CD4-positive, alpha-beta T cell (primary cell): ENCODE data around the gene NDRG3. TPM values are rescaled to one million over a fixed set of nuclear protein-coding genes. Genes with fewer than 3 reads are reported as not detected.

ENCODE experiments used
- ATAC-seq: fragments of 200-7000 bp; cut with Tn5 transposase; one replicate; pipeline ENCODE4 v1.10.0; 2022; ENCODE audit warnings: mild to moderate bottlenecking; ENCODE audit not compliant: poor library complexity
- CTCF ChIA-PET: fragments of 350-600 bp; sonication (Branson Sonifier 250); formaldehyde crosslinking; loops from one replicate; lab custom pipeline; 2021; ENCODE audit warnings: antibody characterized with exemption, inconsistent platforms; lab: Charles Lee
- POLR2A ChIA-PET: fragments of 350-600 bp; sonication (Branson Sonifier 250); formaldehyde crosslinking; loops from one replicate; lab custom pipeline; 2021; ENCODE audit warnings: antibody characterized with exemption, inconsistent platforms; lab: Charles Lee
- DNase-seq, 14 experiments: peaks; one replicate each; pipeline ENCODE4 v3.0.0-alpha.2; 2013 to 2020; ENCODE audit warnings: mixed read lengths in 2 of 14
- H3K27ac ChIP-seq, 2 donors: one replicate each; pipeline versions ENCODE4 v1.5.1 to v1.7.0; 2013; ENCODE audit warnings: low read length in 2 of 2, low read depth in 1 of 2, mild to moderate bottlenecking in 1 of 2
- H3K27me3 ChIP-seq, 2 experiments: 1 replicate in 1 of 2; 2 replicates in 1 of 2; pipeline versions ENCODE4 v1.6.1 to v1.7.0; 2013; ENCODE audit warnings: low read length in 2 of 2, control low read depth in 1 of 2, mild to moderate bottlenecking in 1 of 2, moderate library complexity in 1 of 2; ENCODE audit not compliant: insufficient read depth in 2 of 2, control insufficient read depth in 1 of 2
- H3K36me3 ChIP-seq: one replicate; pipeline ENCODE4 v1.6.1; 2013; ENCODE audit warnings: low read length, control low read depth; ENCODE audit not compliant: insufficient read depth
- H3K4me1 ChIP-seq: one replicate; pipeline ENCODE4 v1.6.1; 2013; ENCODE audit warnings: low read length, control low read depth; ENCODE audit not compliant: insufficient read depth
- H3K4me3 ChIP-seq: one replicate; pipeline ENCODE4 v1.5.1; 2013; ENCODE audit warnings: mild to moderate bottlenecking, low read length, moderate library complexity
- H3K9me3 ChIP-seq, 2 experiments: 1 replicate in 1 of 2; 2 replicates in 1 of 2; pipeline versions ENCODE4 v1.6.1 to v1.7.0; 2013; ENCODE audit warnings: low read length in 2 of 2, mild to moderate bottlenecking in 2 of 2, control low read depth in 1 of 2, moderate library complexity in 1 of 2; ENCODE audit not compliant: control insufficient read depth in 1 of 2, insufficient read depth in 1 of 2
- H3K27ac Mint-ChIP-seq: one replicate; pipeline ENCODE4 v1.8.0; 2020; ENCODE audit warnings: mixed read lengths
- H3K27me3 Mint-ChIP-seq: one replicate; pipeline ENCODE4 v1.8.0; 2021; ENCODE audit warnings: mixed read lengths
- H3K36me3 Mint-ChIP-seq: one replicate; pipeline ENCODE4 v1.8.0; 2021; ENCODE audit warnings: low read depth, mixed read lengths
- H3K4me1 Mint-ChIP-seq: one replicate; pipeline ENCODE4 v1.8.0; 2021; ENCODE audit warnings: low read depth, mixed read lengths
- H3K4me3 Mint-ChIP-seq: one replicate; pipeline ENCODE4 v1.8.0; 2020; ENCODE audit warnings: mild to moderate bottlenecking, mixed read lengths
- H3K9me3 Mint-ChIP-seq: one replicate; pipeline ENCODE4 v1.8.0; 2020; ENCODE audit warnings: mixed read lengths
- CTCF ChIP-seq: fragments of 200-600 bp; IDR thresholded peaks from one replicate; pipeline ENCODE4 v1.8.0; 2022; ENCODE audit warnings: antibody characterized with exemption, mild to moderate bottlenecking
- intact Hi-C, 2 experiments: fragments of 100-400 bp; cut with DNase I in 1 of 2; cut with micrococcal nuclease in 1 of 2; formaldehyde crosslinking; loops; one replicate each; pipeline versions ENCODE4 v1.15.1 to v1.9.0; 2023 to 2025; cut with DNase I, micrococcal nuclease
- total RNA-seq, 174 experiments: library from RNA in 2 of 174; stranded (reverse) in 2 of 174; gene quantifications; one replicate each; pipeline ENCODE4 v1.2.3 and lab custom pipeline; 2021 to 2026

NDRG3 gene
- total RNA-seq, 2 experiments from 2014 or later = 17.3 to 17.5 TPM

DNA sequence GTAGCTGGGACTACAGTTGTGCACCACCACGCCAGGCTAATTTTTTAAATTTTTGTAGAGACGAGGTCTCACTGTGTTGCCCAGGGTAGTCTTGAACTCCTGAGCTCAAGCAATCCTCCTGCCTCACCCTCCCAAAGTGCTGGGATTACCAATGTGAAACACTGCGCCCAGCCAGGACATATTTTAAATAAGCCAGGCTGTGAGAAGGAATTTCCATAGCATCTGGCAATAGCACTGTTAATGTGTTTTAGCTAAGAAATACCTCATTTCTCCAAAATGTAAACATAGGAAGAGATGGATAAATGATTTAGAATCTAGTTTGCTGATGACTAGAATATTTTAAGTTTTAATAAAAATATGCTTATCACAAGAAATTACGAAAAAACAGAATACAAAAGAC is 72.9 kb downstream of the NDRG3 start:
- ChIA-PET CTCF (no interaction called here), POLR2A (no interaction called here)
- no peaks in the 10 kb centered on the region for H3K4me1 Mint-ChIP-seq
- Histone ChIP-seq H3K4me1 (no peaks in the 10 kb centered on the region), H3K4me3 (no peak overlapping the region), H3K9me3 (no peaks in the 10 kb centered on the region), H3K27me3 (no peaks in the 10 kb centered on the region), H3K27ac (no peak overlapping the region), H3K36me3 (peaks cover 10% of the 10 kb centered on the region)
- H3K36me3 Mint-ChIP-seq = peaks cover 21% of the 10 kb centered on the region
- H3K9me3 Mint-ChIP-seq = no peaks in the 10 kb centered on the region
- H3K27ac Mint-ChIP-seq = no peak overlapping the region
- no peak for DNase-seq
- no peak for TF ChIP-seq CTCF
- intact Hi-C loops = no loop called here
- no peak overlapping the region for H3K4me3 Mint-ChIP-seq
- no peak for ATAC-seq
- H3K27me3 Mint-ChIP-seq = no peaks in the 10 kb centered on the region

DNA sequence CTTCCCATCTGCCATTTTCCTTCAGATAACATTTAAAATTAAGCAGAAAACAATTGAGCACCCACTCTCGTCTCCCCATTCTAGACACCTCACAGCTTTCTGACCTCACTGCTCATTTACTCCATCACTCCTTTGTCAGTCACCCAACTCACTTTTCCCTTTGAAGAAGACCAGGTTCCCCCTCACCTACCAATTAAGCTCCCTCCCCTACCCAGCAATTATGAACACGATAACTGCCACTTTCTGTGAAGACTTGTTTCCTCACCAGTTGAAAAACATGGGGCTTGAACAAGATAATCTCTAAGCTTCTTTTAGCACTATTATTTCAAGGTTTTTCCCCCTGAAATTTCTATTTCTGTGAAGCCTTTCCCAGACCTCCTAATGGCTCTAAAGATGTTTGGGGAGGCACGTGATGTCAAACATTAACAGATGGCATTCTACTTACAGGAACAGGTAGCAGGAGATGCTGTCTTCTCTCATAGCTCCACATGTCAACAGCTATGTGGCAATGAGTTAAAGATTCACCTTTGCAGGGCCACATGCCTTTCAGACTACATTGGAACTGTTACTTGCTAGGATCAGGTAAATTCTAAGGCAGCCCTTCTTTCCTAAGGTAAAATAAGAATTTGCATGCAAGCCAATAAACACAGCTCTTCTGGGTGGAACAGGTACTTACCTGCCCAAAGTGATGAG is 75.1 kb downstream of the NDRG3 start:
- Histone ChIP-seq H3K4me1 (no peaks in the 10 kb centered on the region), H3K9me3 (no peaks in the 10 kb centered on the region), H3K36me3 (peaks cover 9% of the 10 kb centered on the region), H3K27me3 (no peaks in the 10 kb centered on the region), H3K4me3 (no peak overlapping the region), H3K27ac (no peak overlapping the region)
- TF ChIP-seq CTCF = no peak
- ChIA-PET CTCF (no interaction called here), POLR2A (no interaction called here)
- Mint-ChIP-seq H3K4me3 (no peak overlapping the region), H3K27me3 (no peaks in the 10 kb centered on the region), H3K4me1 (no peaks in the 10 kb centered on the region), H3K27ac (no peak overlapping the region), H3K9me3 (no peaks in the 10 kb centered on the region), H3K36me3 (peaks cover 23% of the 10 kb centered on the region)
- intact Hi-C loops = no loop called here
- DNase-seq (no peak), ATAC-seq (no peak)

DNA sequence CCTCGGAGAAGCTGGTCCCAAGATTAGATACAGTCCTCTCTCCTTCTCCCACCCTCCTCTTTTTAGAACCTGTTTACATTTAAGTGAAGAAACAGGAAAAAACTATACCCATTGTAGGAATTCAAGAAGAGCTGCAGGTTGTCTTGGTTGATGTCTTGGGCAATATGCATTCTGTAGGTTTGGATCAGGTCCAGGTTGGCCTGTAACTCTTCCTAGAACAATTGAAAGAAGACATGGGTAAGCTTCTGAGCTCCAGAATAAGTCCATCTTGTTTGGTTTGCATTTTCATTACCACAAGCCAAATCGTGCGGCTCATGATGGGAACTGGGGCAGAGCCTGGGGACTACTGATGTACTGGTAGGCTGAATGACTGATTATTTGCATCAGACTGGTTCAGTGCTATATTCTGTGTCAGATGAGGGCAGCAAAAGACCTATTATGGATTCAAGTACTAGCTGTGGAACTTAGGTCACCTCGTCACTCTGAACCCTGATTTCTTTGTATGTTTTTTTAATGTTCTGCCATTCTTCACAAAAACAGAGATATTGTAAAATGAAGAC is 79.6 kb downstream of the NDRG3 start:
- intact Hi-C loops = loop anchor here in 1 of 2 experiments (5.0 to 10.0 kb wide), 2 partner anchors 89 to 221 kb away; no protein-coding TSS in a partner anchor
- no peaks in the 10 kb centered on the region for H3K27me3 ChIP-seq
- TF ChIP-seq CTCF = no peak
- H3K4me3 Mint-ChIP-seq = no peak overlapping the region
- no peaks in the 10 kb centered on the region for H3K9me3 ChIP-seq
- H3K4me1 Mint-ChIP-seq = no peaks in the 10 kb centered on the region
- ChIA-PET POLR2A (interaction anchor here (1.1 to 1.4 kb wide), 2 partner anchors 21 to 61 kb away, joined by 3 read pairs; partner anchors contain the start of genes RAB5IF and SLA2), CTCF (interaction anchor here (1.1 to 1.6 kb wide), 5 partner anchors 18 to 142 kb away, joined by 3 to 5 read pairs (median 3); partner anchors contain the start of gene DSN1)
- no peaks in the 10 kb centered on the region for H3K4me1 ChIP-seq
- no peaks in the 10 kb centered on the region for H3K9me3 Mint-ChIP-seq
- DNase-seq (peak in 3 of 14 experiments; percentile 30 to 42 (median 35)), ATAC-seq (no peak)
- no peaks in the 10 kb centered on the region for H3K27me3 Mint-ChIP-seq
- no peak overlapping the region for H3K27ac Mint-ChIP-seq
- no peak overlapping the region for H3K4me3 ChIP-seq
- H3K36me3 ChIP-seq = peaks cover 16% of the 10 kb centered on the region
- H3K27ac ChIP-seq = no peak overlapping the region
- H3K36me3 Mint-ChIP-seq = peaks cover 34% of the 10 kb centered on the region
